Measurements from ENCODE around the gene PIK3CD.
"Not testable (repeated sequence)": the region's sequence is repeated elsewhere in the genome, so short reads cannot be mapped to it uniquely, and the experiment has no call there.

Gene PIK3CD

DNA sequence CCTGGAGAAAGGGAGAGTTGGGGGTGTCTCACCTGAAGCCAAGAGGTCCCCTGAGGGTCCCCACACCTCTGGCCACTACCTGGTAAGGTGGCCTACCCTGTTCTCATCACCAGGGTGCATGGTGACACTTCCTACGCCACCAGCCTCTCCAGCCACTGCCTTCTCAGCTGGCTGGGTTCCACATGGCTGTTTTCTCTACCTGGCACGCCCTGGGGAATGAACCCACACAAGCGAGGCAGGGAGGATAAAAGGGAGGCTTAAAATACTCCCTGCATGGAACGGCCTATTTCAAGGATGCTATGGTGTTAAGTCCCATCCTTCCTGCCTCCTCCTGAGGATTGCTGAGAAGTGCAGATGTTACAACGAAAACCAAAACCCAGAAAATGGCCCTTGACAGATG lies 84.7 kb downstream of the PIK3CD start:
- DNase-seq (ENCODE audit: low read depth) = no peak

DNA sequence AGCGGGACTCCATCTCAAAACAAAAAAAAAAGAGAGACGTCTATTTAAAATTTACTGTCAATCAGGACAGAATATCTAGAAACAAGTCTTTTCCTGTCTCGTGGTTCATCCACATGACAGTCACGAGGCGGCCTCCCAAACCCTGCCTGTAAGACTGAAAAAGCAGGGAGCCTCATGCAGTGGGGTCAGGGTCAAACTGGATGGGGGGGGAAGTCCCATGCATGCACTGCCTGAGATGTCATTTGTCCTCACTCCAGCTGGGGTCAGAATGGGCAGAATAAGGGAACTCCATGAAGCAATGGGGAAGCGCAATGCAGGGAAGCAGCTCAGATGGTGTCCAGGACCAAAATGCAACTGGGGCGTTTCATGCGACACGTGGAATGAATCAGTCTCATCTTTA lies 85.5 kb downstream of the PIK3CD start:
- no peak for DNase-seq (ENCODE audit: low read depth)

DNA sequence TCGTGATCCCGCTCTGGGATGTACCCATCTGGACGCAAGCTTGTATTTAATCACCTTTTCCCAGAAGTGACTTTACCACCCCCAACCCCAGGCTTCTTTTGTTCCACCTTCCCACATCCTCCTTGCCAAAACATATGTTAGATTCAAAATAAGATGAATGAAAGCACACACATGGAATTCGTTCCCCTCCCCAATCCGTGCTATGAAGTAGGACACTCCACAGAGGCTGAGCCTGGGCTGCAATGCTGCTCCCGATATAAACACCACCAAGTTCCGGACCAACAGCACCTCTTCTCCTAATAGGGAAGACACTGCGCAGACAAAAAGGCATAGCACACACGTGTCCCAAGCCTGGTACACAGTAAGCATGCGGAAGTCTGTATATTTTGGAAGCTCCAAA lies 86.1 kb downstream of the PIK3CD start:
- DNase-seq (ENCODE audit: low read depth) = no peak

DNA sequence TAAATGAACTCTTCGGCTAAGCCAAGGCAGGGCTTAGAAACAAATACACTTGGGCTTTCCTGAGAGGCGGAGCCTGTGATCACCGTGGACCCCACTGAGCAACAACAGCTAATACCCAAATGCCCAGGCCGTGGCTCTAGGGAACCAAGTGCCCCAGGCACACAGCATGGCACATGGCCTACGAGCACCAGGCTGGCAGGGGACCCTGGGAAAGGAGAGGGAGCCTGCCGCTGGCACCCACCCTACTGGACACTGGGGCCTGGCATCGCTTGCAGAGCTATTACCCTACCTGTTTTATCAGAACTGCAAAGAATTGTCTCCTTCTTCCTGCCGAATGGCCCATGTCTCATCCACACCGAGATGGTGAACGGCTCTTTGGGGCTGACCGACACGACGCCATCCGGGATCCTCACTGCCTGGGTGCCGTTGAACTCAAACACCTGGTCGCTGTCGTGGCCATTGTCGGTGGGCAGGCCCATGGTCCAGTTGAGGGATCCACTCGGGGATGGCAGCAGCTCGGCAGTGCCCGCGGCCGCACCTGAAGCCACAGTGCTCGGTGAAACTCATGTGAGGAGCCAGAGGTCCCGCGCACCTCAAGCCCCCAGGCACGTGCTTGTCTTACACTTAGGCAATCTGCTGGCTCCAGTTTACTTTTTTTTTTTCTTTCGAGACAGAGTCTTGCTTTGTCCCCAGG lies 92.7 kb downstream of the PIK3CD start:
- DNase-seq (ENCODE audit: low read depth) = no peak

DNA sequence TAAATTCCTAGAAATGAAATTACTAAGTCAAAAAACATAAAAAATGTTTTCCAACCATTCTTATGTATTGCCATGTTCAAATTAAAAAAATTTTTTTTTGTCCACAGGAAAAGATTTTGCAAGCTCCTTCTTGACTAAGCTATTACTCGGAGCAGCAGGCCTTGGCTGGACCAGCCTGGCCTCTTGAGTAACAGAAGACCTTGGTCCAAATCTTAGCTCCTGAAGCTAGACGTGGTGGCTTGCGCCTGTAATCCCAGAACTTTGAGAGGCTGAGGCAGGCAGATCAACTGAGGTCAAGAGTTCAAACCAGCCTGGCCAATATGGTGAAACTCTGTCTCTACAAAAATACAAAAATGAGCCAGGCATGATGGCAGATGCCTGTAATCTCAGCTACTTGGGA lies 94.7 kb downstream of the PIK3CD start:
- DNase-seq (ENCODE audit: low read depth) = no peak

DNA sequence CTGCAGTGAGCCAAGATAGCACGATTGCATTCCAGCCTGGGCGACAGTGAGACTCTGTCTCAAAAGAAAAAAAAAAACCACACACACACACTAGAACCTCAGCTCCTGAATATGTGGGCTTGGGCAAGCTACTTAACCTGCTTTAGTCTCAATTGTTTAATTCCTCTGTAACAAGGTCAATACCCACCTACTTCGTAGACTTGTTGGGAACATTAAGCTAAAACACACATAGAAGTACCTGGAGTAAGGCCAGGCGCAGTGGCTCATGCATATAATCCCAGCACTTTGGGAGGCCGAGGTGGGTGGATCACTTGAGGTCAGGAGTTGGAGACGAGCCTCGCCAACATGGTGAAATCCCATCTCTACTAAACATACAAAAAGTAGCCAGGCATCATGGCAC lies 95.1 kb downstream of the PIK3CD start:
- no peak for DNase-seq (ENCODE audit: low read depth)

DNA sequence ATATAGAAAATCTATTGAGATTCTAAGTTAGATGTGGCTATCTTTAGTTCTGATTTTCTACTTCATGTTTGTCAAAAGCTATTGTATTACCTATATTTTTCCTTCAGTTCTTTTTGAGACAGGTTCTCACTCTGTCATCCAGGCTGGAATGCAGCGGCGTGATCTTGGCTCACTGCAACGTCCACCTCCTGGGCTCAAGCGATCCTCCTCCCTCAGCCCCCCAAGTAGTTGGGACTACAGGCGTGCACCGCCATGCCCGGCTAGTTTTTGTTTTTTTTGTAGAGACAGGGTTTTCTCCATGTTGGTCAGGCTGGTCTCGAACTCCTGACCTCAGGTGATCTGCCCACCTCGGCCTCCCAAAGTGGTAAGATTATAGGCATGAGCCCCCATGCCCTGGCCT lies 96.9 kb downstream of the PIK3CD start:
- DNase-seq (ENCODE audit: low read depth) = not testable (repeated sequence)

DNA sequence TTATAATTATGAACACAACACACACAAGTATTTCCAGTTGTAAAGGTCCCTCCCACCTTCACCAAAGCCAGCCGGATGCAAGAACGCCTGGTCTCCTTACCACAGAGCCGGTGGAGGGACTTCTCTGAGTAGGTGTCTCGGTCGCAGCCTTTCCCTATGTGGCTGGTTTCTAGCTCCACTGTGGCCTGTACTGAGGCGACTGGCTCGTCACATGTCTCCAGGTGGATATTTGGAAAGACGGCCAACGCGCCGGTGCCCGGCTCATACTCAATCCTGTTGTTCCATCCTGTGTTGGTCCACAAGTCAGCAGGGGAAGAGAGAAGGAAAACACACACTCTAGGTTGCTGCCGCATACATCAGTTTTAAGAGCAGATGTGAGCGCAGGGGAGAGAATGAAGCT lies 97.8 kb downstream of the PIK3CD start:
- DNase-seq (ENCODE audit: low read depth) = no peak

DNA sequence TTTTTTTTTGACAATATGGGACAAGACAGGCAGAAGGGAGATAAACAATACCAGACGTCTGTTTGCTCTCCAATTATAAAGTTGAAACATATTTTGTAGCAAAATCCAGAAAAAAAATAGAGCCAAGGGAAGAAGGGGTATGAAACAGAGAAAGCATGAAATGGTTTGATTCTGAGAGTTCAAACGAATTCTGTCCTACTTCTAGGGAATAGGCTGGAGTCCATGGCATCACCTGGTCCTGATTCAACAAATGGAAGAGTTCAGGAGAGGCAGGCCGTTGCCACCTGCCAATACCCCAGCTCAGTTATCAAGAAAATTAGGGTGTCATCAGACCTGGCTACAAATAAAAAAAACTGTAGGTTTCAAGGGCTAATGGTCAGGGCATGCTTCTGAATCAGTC lies 100.4 kb downstream of the PIK3CD start:
- DNase-seq (ENCODE audit: low read depth) = no peak

DNA sequence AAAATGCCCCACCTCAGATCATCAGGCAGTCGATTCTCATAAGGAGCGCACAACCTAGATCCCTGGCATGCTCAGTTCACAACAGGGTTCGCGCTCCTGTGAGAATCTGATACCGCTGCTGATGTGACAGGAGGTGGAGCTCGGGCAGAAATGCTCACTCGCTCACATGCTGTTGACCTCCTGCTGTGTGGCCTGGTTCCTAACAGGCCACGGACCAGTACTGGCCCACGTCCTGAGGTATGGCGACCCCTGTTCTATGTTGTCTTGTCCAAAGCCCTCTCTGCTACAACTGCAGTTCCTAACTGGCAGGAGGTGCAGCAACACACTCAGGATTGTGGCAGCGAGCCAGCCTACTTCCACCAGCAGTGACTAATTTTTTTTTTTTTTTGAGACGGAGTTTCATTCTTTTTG lies 101.6 kb downstream of the PIK3CD start:
- no peak for DNase-seq (ENCODE audit: low read depth)

DNA sequence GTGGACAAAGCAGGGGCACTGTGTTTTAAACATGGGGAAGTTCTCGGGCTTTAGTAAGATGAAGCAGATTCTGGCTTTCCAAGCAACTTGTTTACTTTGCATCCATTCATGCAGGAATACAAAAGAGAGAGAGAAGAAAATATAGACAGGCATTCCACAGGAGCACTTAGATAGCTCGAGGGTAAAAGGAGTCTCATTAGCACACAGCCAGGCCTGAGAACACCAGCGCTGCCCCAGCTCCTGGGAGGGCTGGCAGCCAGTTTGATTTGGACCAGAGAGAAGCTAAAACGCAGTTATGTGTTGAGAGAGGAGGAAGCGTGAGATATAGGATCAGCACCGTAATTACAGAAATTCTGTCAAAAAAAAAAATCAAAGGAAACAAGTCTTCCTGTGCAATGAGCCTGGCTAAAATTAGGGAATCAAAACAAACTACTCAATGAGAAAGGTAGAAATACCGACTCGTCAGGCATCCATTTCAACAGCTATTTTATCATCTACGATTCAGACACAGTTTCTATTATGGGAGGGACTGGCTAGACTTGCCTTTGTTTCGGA lies 104.0 kb downstream of the PIK3CD start:
- no peak for DNase-seq (ENCODE audit: low read depth)

DNA sequence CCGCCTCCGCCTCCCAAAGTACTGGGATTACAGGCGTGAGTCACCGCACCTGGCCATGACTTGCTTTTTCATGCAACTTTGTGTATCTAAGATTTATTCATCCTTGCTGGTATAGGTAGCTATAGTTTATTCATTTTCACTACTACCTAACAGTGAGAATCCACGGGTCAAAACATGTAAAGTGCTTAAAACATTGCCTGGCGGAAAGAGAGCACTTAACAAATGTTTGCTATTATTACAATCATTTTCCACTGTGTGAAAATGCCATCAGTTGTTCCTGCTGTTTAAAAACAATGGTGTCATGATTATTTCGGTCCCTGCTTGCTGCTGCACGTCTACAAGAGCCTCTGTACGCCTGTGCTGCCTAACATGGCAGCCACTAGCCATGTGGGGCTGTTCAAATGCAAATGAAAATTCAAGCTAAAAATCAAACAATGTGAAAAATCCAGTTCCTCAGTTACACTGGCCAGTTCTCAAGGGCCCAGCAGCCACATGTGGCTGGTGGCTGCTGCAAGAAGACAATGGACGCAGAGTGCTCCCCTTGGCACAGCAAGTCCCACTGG lies 107.1 kb downstream of the PIK3CD start:
- DNase-seq (ENCODE audit: low read depth) = no peak

DNA sequence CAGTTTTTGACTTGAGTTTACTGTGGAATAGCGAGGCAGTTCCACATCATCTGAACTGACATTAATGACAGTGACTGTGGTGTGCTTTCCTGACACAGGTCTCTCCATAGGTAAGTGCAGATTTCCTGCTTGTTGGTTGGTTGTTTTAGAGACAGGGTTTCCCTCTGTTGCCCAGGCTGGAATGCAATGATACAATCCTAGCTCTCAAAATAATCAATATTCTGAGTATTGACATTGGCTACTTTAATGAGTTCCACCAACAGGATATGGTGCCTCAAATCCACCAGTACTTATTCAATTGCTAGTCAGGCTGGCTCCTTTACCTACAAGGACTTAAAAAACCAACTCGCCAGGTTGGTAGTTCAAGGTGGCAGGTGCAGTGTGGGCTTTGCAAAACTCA lies 108.4 kb downstream of the PIK3CD start:
- no peak for DNase-seq (ENCODE audit: low read depth)

DNA sequence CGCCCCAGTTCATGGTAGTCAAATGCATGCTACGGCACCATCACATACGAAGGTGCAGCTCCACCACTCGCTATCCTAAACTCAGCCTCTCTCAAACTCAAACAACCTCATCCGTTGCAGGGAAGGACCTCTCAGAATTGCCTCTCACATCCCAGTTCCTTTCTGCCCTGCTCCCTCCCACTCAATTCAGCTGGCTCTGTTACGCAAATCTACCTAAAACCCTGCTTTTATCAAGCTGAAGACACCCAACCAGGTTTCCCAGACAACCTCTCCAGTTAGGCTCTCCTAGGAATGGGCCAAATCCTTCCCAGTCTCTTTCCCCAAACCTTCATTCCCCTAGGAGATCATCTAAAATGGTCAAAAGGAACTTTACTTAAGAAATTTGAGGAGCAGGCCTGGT lies 109.3 kb downstream of the PIK3CD start:
- no peak for DNase-seq (ENCODE audit: low read depth)

DNA sequence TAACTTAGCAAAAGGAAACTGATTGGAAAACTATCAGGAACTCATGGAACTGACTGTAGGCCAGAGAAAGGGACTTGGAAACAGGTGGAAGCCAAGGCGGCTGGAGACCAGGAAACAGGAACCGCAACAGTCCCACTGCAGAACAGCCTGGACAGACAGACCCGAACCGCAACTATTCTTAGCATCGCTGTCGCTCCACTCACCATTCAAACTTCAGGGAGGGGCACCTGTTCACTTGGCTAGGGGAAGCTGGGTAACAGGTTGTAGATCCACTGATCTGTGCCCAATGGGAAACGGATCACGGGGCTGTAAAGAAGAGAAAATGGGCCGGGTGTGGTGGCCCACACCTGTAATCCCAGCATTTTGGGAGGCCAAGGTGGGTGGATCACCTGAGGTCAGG lies 110.3 kb downstream of the PIK3CD start:
- no peak for DNase-seq (ENCODE audit: low read depth)

DNA sequence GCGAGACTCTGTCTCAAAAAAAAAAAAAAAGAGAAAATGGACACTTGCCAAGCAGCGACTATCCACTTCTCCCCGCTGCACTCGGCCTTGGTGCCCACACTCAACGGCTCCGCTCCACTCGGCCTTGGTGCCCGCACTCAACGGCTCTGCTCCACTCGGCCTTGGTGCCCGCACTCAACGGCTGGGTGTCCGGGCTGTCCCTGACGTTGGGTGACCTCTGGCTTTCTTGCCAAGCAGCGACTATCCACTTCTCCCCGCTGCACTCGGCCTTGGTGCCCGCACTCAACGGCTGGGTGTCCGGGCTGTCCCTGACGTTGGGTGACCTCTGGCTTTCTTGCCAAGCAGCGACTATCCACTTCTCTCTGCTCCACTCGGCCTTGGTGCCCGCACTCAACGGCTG lies 110.9 kb downstream of the PIK3CD start:
- DNase-seq (ENCODE audit: low read depth) = not testable (repeated sequence)

DNA sequence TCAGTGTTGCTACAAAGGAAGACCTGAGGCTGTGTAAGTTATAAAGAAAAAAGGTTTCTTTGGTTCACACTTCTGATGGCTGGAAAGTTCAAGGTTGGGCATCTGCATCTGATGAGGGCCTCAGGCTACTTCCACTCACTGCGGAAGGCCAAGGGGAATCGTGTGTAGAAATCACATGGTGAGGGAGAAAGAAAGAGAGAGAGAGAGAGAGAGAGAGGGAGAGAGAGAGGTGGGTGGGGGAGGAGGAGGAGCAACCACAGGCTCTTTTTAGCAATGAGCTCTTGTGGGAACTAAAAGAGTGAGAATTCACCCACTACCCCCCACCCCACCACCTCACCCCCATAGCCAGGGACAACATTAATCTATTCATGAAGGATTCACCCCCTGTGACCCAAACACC lies 112.4 kb downstream of the PIK3CD start:
- DNase-seq (ENCODE audit: low read depth) = no peak

DNA sequence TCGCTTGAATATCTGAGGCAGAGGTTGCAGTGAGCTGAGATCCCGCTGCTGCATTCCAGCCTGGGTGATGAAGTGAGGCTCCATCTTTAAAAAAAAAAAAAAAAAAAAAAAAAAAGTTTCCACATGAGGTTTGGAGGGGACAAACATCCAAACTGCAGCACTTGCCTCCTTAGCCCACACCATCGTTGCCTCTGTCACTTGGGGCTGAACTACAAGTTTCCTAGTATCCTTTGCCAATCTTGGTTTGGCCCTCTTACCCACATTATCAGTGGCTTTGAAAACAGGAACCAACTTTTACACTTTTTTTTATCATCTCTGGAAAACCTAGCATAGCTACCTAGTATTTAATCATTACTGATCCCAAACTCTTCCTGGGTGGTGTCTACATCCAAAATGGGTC lies 113.0 kb downstream of the PIK3CD start:
- no peak for DNase-seq (ENCODE audit: low read depth)

DNA sequence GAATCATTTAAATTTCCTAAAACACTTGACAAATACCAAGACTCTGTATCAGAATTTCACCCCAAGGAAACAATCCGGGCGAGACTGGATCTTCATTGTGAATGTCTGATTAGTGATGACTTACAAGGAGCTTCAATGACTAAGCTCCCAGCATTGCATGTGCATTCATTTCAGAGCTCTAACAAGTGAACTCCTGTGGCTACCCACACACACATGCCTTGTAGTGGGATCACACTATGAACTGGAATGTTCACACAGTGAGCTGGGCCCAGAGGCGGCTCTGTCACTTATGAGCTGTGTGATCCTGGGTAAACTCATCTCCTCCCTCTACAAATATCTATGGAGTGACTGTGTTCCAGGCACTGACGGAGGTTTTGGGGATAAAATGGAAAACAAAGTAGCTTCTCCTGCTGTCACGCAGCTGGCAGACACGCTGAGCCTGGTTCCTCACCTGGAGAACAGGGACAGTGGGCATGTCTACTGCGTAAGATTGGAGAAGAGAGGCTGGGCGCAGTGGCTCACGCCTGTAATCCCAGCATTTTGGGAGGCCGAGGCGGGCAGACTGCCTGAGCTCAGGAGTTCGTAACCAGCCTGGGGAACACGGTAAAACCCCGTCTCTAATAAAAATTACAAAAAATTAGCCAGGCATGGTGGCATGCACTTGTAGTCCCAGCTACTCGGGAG lies 115.4 kb downstream of the PIK3CD start:
- DNase-seq (ENCODE audit: low read depth) = no peak

DNA sequence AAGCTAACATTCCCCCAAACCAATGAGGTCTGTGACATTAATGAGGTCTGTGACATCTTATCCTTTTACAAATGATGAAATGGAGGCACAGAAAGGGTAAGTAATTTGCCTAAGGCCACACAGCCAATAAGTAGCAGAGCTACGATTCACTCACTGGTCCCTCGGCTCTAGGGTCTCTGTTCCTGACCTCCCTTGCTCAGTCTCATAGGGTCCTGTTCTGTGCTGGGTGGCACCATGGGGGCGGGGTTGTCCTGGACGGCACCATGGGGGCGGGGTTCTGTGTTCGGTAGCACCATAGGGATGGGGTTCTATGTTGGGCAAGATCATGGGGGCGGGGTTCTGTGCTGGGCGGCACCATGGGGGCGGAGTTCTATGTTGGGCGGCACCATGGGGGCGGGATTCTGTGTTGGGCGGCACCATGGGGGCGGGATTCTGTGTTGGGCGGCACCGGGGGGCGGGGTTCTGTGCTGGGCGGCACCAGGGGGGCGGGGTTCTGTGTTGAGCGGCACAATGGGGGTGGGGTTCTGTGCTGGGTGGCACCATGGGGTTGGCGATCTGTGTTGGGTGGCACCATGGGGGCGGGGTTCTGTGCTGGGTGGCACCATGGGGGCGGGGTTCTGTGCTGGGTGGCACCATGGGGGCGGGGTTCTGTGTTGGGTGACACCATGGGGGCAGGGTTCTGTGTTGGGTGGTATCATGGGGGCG lies 116.6 kb downstream of the PIK3CD start:
- no peak for DNase-seq (ENCODE audit: low read depth)

DNA sequence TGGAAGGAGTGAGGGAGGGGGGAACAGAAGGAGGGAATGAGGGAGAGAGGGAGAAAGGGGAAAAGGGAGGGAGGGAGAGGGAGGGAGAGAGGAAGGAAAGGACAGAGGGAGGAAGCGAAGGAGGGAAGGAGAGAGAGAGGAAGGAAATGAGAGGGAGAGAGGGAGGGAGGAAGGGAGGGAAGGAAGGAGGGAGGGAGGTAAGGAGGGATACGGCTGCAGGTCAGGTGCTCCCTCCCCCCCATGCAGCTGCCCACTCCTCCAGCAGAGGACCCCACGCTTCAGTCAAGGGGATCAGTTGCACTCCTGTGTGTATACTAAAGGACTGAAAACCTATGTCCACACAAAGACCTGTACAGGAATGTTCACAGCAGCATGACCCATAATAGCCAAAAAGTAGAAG lies 117.5 kb downstream of the PIK3CD start:
- no peak for DNase-seq (ENCODE audit: low read depth)

DNA sequence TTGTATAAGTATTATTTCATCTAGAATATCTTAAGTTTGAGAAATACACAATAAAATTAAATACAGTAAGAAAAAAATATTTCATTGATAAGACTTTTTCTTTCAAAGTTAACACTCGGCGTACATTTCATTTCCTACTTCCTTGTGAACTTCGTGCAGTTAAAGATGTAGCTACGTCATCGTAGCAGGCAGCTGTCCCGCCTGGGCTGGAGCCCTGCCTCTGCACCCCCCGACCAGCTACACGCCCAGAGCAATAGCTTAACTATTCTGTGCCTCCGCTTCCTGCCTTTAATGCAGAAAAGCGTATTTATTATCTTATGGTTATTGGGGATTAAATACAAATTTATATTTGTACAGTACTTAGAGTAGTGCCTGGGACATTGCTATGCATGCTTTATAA lies 118.8 kb downstream of the PIK3CD start:
- no peak for DNase-seq (ENCODE audit: low read depth)

Data from T follicular helper cell (primary cell).